Measurements from ENCODE around the gene ZNF717. TPM values are rescaled to one million over a fixed set of nuclear protein-coding genes. Genes with fewer than 3 reads are reported as not detected.

ZNF717 gene
- total and polyA plus RNA-seq, 2 of the 8 experiments (the other 6 are each of a cell fraction or from before 2014, with no cell fraction given) = 14.2 TPM; not detected in 1

DNA sequence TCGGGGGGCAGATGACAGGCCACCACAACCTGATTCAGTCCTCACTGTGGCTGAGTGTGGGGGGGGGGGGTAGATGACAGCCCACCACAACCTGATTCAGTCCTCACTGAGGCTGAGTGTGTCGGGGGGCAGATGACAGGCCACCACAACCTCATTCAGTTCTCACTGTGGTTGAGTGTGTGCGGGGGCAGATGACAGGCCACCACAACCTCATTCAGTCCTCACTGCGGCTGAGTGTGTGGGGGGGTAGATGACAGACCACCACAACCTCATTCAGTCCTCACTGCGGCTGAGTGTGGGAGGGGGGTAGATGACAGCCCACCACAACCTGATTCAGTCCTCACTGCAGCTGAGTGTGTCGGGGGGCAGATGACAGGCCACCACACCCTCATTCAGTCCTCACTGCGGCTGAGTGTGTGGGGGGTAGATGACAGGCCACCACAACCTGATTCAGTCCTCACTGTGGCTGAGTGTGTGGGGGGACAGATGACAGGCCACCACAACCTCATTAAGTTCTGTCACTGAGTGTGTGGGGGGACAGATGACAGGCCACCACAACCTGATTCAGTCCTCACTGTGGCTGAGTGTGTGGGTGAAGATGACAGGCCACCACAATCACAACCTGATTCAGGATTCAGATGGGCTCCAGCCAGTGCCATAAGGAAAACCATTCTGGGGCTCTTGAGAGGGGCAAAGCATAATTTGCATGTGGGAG lies 16.9 kb downstream of the ZNF717 start:
- ChIA-PET POLR2A (ENCODE audit: partially characterized antibody) (no interaction called here), CTCF (ENCODE audit: partially characterized antibody) (no interaction called here)
- no peak overlapping the region for H2AFZ ChIP-seq (ENCODE audit: low read length)
- H3K4me1 ChIP-seq (replicated peaks in 1 of 4; ENCODE audit: control insufficient read depth in 3 of 4, insufficient read depth in 4 of 4, low read length in 3 of 4) = no peaks in the 10 kb centered on the region
- H3K36me3 ChIP-seq (ENCODE audit: control insufficient read depth in 2 of 4, insufficient read depth in 4 of 4, low read length in 3 of 4) = peaks cover 0 to 16% (median 1%) of the 10 kb centered on the region in 4 experiments; a peak in 3 of 8 replicates
- no peak overlapping the region for H3K27ac ChIP-seq (ENCODE audit: low read depth, low read length)
- H3K56ac ChIP-seq (replicated peaks; ENCODE audit: insufficient read length, low read depth, low read length) = no peak overlapping the region
- no peak for DNase-seq (ENCODE audit: low read depth in 1 of 2, low spot score in 2 of 2)
- no peak overlapping the region for H3K14ac ChIP-seq (ENCODE audit: insufficient read length)
- H2BK20ac ChIP-seq (ENCODE audit: low read length) = no peak overlapping the region
- H3K9me3 ChIP-seq (ENCODE audit: insufficient read depth in 2 of 2, low read depth in 1 of 2, low read length in 1 of 2) = peaks cover 0 to 12% of the 10 kb centered on the region in 2 experiments; a peak in 2 of 4 replicates
- H3K27me3 ChIP-seq (replicated peaks in 1 of 4; ENCODE audit: control insufficient read depth in 3 of 4, extremely low read depth in 1 of 4, insufficient read depth in 3 of 4, low read length in 3 of 4) = no peaks in the 10 kb centered on the region
- 91% methylated on average over 4 of the region's 7 CpGs; no CpG with 5 or more reads in 1 of the 2 experiments for WGBS, 2 experiments (ENCODE audit: extremely low coverage in 1 of 2, insufficient coverage in 1 of 2, insufficient read length in 1 of 2, insufficient replicate concordance in 2 of 2, low coverage in 1 of 2, low lambda C conversion rate in 2 of 2, missing lambda C conversion rate in 1 of 2)
- TF ChIP-seq SAP30 (IDR thresholded peaks at IDR 0.05; ENCODE audit: insufficient read depth, insufficient replicate concordance, low read length) (no peak), NANOG (IDR thresholded peaks at IDR 0.05; ENCODE audit: insufficient read depth, low read depth, low read length, poor library complexity, severe bottlenecking) (no peak), CREB1 (IDR thresholded peaks at IDR 0.05) (no peak), ZNF274 (IDR thresholded peaks at IDR 0.05; ENCODE audit: borderline replicate concordance, extremely low read depth, low read length) (no peak), CTBP2 (IDR thresholded peaks at IDR 0.05; ENCODE audit: borderline replicate concordance, insufficient read depth, insufficient read length, low read length) (no peak), HDAC2 (IDR thresholded peaks at IDR 0.05; ENCODE audit: borderline replicate concordance in 1 of 2, low read depth in 2 of 2, low read length in 2 of 2) (no peak), YY1 (IDR thresholded peaks at IDR 0.05; ENCODE audit: low read depth, low read length) (no peak), SP2 (IDR thresholded peaks at IDR 0.05; ENCODE audit: low read length) (no peak), CEBPB (IDR thresholded peaks at IDR 0.05; ENCODE audit: low read depth, low read length) (no peak), CBX8 (IDR thresholded peaks at IDR 0.05; ENCODE audit: borderline replicate concordance, low read depth, low read length) (no peak)
- TF ChIP-seq, protein P1, sequence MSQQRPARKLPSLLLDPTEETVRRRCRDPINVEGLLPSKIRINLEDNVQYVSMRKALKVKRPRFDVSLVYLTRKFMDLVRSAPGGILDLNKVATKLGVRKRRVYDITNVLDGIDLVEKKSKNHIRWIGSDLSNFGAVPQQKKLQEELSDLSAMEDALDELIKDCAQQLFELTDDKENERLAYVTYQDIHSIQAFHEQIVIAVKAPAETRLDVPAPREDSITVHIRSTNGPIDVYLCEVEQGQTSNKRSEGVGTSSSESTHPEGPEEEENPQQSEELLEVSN (IDR thresholded peaks at IDR 0.05) = no peak
- H3K23me2 ChIP-seq (ENCODE audit: low read depth, low read length) = no peaks in the 10 kb centered on the region
- FAIRE-seq = no peak
- H3K18ac ChIP-seq (ENCODE audit: extremely low read depth, low read length) = no peak overlapping the region
- no peak overlapping the region for H3K4me3 ChIP-seq (ENCODE audit: extremely low read depth in 1 of 4, insufficient read depth in 2 of 4, low read depth in 3 of 4, low read length in 4 of 4)
- no peak overlapping the region for H3K4me2 ChIP-seq (ENCODE audit: insufficient read depth in 1 of 2, low read depth in 2 of 2, low read length in 2 of 2)
- no peaks in the 10 kb centered on the region for H4K20me1 ChIP-seq (replicated peaks in 1 of 2; ENCODE audit: control insufficient read depth in 1 of 2, insufficient read depth in 2 of 2, low read length in 2 of 2)
- H3K9ac ChIP-seq (replicated peaks in 1 of 4; ENCODE audit: extremely low read depth in 1 of 4, low read depth in 3 of 4, low read length in 3 of 4) = no peak overlapping the region
- no peak overlapping the region for H2BK15ac ChIP-seq (ENCODE audit: low read length)
- H4K91ac ChIP-seq (replicated peaks; ENCODE audit: insufficient read length, low read length) = no peak overlapping the region
- no peak overlapping the region for H3K4ac ChIP-seq (replicated peaks; ENCODE audit: insufficient read length, low read depth, low read length)
- H2BK120ac ChIP-seq (replicated peaks; ENCODE audit: low read depth, low read length) = no peak overlapping the region
- no peak overlapping the region for H4K8ac ChIP-seq (ENCODE audit: extremely low read depth, insufficient read depth, low read length)
- H2AK5ac ChIP-seq (ENCODE audit: low read depth, low read length) = no peak overlapping the region
- no peak overlapping the region for H3K23ac ChIP-seq (ENCODE audit: insufficient read length)
- no peak overlapping the region for H2BK5ac ChIP-seq (ENCODE audit: low read depth, low read length)
- H2BK12ac ChIP-seq (ENCODE audit: low read depth, low read length) = no peak overlapping the region
- peaks cover 0 to 22% of the 10 kb centered on the region in 2 experiments; a peak in 2 of 4 replicates for H3K79me2 ChIP-seq (ENCODE audit: control insufficient read depth in 1 of 2, insufficient read depth in 2 of 2, low read length in 2 of 2)
- H3K79me1 ChIP-seq (ENCODE audit: low read depth, low read length) = peaks cover 5% of the 10 kb centered on the region; the same call in 1 of the 2 replicates
- H4K5ac ChIP-seq (ENCODE audit: insufficient read length, low read depth, low read length) = no peak overlapping the region

Data from H1 (cell line).